GM21381 (cell line): ENCODE measurements around the gene AK3.

Experiments used
- ATAC-seq: cut with Tn5 transposase; IDR thresholded peaks from one replicate; pipeline ENCODE4 v1.9.1; 2021; ENCODE audit warnings: mild to moderate bottlenecking, moderate library complexity; ENCODE audit not compliant: unreplicated experiment

Gene AK3

GRCh38 chr9:4750023-4750673 is 9.1 kb upstream of the AK3 start:
- ATAC-seq = no peak

GRCh38 chr9:4748612-4749011 is 7.6 kb upstream of the AK3 start:
- no peak for ATAC-seq

- no peak for ATAC-seq
Observed at GRCh38 chr9:4746278-4747030, 5.5 kb upstream of the AK3 start.

GRCh38 chr9:4743131-4743875 is 2.3 kb upstream of the AK3 start:
- no peak for ATAC-seq

GRCh38 chr9:4742246-4742645 is 1.2 kb upstream of the AK3 start:
- ATAC-seq = no peak

- ATAC-seq = no peak
Observed at GRCh38 chr9:4741365-4742089, 525 bp upstream of the AK3 start.

GRCh38 chr9:4740388-4740637 is 689 bp downstream of the AK3 start:
- ATAC-seq = no peak

- ATAC-seq = no peak
Observed at GRCh38 chr9:4739587-4740387, 1.2 kb downstream of the AK3 start.

GRCh38 chr9:4738866-4739586 is 2.0 kb downstream of the AK3 start:
- no peak for ATAC-seq

GRCh38 chr9:4734150-4734549 is 6.9 kb downstream of the AK3 start:
- ATAC-seq = no peak

GRCh38 chr9:4732890-4733289 is 8.1 kb downstream of the AK3 start:
- ATAC-seq = no peak

- ATAC-seq = no peak
Observed at GRCh38 chr9:4727593-4727992, 13.4 kb downstream of the AK3 start.

GRCh38 chr9:4725706-4726442 is 15.1 kb downstream of the AK3 start:
- no peak for ATAC-seq

GRCh38 chr9:4721736-4722135 is 19.3 kb downstream of the AK3 start:
- no peak for ATAC-seq

- no peak for ATAC-seq
Observed at GRCh38 chr9:4718911-4719310, 22.1 kb downstream of the AK3 start.

- ATAC-seq = no peak
Observed at GRCh38 chr9:4717815-4718214, 23.2 kb downstream of the AK3 start.

- ATAC-seq = no peak
Observed at GRCh38 chr9:4716163-4716562, 24.8 kb downstream of the AK3 start.

GRCh38 chr9:4714266-4715016 is 26.6 kb downstream of the AK3 start:
- no peak for ATAC-seq

GRCh38 chr9:4713849-4714248 is 27.2 kb downstream of the AK3 start:
- ATAC-seq = no peak
